Amniotic stem cell (primary cell): ENCODE measurements around the gene TBC1D22A.

ENCODE experiments used
- DNase-seq: peaks from one replicate; lab custom pipeline; 2025; lab: John Stamatoyannopoulos, UW

TBC1D22A gene

DNA sequence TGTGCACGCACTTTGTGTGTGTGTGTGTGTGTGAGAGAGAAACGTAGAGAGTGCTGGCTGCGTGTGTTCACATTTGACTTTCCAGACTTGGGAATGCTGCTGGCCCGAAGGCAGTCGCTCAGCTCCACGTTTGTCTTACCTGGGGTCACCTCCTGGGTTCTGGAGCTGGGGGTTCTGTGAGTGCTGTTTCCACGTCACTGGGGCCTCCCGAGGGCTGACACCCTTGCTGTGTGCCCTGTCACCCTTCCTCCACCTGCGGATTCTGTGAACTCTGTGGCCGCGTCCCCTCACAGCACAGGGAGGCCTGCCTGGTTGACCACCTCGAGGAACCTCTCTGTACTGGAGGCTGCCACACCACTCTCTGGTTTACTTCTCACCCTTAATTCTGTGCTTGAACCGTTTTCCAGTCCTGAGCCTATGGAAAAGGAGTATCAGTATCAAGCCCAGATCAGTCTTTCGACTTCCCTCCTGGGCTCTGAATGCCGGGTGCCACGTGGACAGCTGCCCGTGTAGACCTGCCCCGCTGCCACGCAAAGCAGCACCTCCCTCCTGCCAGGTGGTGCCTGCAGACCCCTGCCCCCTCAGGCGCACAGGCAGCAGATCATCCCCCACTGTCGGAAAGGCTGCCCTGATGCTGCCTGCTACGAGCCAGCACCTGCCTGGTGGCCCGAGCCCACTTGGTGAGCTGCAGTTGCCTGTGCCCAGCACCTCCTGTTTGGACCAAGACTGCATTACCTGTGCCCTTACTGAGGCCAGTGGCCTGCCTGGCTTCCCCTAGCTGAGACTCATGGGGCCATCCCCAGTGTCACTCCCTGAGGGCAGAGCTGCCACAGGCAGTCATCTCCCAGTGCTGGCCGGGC lies 233.3 kb downstream of the TBC1D22A start:
- DNase-seq = no peak

DNA sequence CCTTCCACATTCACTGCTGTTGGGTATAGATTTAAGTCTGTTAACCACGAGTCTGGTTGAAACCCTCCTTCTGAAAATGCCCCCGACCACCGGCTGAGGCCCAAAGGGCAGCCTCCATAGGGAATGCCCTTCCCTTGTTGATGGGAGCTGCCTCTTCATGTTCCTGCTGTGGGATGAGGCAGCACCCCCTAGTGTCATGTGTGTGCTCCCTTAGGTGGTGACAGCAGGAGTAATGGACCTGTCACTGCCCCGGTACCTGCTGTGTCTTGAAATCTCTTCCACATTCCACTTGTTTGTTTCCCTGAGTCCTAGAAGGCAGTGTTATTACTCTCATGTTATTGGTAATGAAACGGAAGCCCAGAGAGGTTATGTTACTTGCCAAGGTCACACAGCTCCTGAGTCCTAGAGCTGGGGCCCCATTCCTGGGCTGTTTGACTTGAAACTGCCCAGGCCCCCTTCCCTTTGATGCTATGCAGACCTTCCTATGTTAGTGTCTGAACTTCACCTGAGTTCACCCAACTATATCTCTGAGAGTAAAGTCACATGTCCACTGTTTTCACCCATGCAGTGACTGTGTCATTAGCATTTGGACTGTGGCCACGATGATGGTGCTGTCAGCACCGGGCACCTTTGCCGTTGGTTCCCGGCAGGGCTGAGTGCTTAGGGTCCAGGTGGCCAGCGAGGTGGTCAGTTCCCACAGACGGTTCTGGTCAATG lies 234.3 kb downstream of the TBC1D22A start:
- DNase-seq = no peak

DNA sequence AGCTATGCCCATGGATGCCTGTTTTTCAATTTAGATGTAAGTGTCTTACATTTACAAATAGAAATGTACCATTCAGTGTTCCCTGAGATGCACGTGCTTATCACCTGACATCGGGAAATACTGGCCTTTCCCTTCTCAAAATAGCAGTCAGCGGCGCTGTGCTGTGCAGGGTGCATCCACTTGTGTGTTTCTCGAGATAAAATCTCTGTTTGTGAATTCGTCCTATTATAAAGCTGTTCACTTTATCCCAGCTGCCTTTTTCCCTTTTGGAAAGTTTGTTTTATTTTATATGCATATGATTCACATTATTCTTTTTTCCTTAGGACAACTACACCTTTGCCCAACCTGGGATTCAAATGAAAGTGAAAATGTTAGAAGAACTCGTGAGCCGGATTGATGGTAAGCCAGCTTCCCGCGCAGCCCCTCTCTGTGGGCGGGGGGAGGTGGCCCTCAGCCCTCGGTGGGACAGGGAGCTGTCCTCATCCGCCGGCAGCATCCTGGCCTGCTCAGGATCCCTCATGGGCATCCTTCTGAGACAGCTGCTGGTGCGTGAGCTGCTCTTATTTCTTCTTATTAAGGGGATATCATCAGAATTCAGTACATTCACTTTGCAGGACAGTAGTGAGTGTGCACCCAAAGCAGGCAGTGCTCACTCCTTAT lies 235.0 kb downstream of the TBC1D22A start:
- DNase-seq = no peak

DNA sequence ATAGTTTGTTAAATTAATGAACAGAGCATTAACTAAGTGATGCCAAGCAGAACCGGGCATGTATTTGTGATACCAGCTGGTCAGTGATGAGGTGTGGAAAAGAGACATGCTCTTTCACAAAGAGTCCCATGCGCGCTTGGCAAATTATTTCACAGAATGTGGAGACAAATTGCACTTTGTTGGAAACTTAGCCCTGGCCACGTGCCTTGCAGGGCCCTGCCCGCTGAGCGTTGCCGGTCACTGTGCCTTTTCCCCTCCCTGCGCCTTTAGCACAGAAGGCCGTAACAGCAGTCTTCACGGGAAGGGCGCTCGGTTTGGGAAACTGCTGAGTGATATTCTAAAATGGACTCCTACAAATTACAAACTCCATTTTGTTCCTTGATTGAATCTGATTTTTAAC lies 235.9 kb downstream of the TBC1D22A start:
- no peak for DNase-seq

DNA sequence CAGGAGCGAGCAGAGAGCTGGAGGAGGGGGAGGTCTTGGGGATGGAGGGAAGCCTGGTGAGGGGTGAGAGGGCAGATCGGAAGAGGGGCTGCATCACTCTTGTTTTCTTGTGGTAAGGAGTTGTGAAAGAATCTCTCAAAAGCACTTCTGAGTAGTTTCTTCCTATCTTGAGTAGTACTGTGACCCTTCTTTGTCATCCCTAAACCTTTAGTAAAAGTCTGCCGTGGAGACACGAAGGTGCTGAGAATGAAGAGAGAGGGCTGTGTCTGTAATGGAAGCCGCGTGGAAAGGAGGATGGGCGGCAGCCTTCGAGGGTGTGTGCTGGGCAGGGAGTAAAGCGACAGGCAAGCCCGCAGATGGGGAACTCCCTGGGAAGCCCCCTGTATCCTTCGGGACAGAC lies 237.8 kb downstream of the TBC1D22A start:
- no peak for DNase-seq

DNA sequence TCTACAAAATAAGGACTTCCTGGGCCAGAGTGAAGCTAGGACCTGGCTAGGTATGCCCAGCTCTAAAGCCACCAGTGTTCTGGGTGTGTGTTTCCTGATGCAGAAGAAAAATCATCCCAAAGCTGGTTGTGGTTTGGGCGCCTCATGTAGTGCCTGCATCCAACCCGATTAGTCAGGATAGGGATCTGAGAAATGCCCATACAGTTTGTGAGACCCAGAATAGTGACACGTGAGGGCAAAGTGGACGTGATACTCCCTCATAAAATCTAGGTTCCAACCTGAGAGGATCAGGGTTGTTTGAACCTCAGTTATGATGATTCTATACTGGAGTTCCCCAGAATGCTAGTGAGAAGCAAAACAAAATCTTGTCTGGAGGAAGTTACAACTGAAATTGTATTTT lies 238.4 kb downstream of the TBC1D22A start:
- no peak for DNase-seq

DNA sequence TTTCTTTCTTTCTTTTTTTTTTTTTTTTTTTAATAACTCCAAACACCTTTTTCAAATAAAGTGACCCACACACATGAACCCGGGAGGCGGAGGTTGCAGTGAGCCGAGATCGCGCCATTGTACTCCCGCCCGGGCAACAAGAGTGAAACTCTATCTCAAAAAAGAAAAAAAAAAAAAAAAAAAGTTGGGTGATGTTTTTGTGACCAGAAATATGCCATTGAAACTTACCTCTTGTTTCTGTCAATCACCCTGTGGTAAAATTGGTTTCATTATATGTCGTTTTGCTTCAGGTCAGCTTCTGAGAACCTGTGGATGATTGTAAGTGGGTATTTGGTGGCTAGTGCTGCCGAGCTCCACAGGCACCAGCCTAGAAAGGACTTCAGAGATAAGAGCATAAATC lies 238.8 kb downstream of the TBC1D22A start:
- no peak for DNase-seq

DNA sequence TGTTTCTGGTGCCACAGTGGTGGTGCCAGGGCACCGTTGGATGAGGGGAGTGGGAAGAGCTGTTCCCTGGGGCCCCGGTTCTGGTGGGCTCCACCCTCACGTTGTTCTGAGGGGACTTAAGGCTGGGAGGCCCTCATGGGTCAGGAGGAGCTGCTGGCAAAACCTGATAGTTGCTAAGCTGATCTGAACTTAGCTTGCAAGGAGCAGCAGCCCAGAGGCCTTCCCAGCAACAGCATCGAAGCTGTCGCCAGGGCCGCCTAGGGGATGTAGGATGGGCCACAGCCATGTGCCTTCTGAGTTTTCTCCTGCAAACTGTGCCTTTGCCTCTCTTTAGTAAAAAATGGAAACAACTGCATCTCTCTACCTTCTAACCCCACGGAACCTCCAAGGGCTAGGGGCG lies 240.2 kb downstream of the TBC1D22A start:
- no peak for DNase-seq

DNA sequence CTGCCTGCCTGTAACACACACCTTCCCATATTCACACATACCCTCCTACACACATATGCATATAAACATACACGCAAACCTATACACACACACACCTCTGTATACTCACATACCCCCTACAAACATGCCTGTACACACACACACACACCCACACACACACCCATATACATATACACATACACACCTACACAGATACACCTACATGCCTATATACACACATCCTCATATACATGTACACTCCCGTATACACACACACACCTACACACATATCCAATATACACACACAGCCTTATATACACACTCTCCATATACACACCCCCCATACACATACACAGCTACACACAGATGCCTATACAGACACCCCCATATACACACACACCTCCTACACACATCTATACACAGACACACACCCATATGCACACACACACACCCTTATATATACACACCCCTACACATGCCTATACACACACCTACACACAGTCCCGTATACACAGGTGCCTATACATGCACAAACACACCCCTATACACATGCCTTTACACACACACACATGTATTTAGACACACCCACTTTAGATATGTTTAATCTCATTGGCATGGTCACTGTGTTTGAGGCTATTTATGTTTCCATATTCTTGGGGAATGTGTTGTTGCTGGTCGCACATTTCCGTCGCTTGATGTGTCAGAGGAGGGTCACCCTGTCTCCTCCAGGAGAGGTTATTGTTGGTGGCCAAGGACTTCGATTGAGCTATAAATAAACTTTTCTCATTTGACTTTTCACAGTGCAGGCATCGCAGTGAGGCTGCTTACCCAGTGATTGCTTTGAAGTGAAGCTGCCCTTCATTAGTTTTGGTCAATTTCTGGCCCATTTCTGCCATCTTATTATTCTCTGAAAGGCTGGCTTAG lies 243.3 kb downstream of the TBC1D22A start:
- no peak for DNase-seq

DNA sequence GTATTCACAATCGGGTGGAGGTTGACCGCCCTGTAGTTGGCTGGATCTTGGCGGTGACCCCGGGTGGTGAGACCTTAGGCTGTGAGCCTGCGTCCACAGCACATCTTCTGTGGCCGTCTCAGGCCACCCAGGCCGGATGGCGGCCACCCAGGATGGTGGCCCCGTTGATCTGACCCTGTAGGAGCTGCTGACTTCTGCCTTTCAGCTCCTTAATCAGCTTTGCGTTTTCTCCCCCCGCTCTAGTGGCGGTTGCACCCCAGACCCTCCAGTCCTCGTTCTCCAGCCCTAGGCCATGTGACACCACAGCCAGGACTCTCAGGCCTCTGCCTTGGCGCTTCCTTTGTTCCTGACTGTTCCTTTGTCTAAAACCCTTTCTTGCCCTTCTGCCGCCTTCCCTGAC lies 244.0 kb downstream of the TBC1D22A start:
- no peak for DNase-seq

DNA sequence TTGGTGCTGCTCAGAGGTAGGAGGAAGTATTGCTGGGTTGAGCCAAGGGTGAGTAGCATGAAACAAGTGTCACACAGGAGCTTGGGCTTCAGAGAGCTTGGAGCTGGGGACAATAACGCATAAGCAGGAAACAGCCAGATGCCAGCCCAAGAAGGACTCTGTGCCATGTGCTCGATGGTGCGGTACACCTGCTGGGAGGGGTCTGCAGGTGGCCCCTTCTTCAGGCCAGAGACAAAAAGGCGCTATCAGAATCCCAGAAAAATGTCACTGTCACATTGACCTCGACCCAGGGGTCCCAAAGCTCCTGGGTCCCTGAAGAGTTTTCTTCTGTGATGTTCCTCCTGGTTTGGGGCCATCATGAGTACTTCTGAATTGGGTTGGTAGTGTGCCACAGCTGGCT lies 244.4 kb downstream of the TBC1D22A start:
- no peak for DNase-seq

DNA sequence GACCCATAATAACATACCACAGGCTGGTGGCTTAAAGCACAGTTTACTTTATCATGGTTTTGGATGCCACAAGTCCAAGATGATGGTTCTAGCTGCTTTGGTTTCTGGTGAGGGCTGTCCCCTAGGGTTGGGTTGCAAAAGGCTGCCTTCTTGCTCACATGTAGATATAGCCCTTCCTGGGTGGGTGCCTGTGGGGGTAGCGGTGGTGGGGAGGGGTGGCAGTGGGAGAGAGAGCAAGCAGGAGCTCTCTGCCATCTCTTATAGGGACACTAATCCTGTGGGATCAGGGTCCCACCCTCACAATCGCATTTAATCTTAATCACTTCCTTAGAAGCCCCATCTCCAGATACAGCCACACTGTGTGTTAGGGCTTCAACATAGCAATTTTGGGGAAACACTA lies 245.0 kb downstream of the TBC1D22A start:
- no peak for DNase-seq

DNA sequence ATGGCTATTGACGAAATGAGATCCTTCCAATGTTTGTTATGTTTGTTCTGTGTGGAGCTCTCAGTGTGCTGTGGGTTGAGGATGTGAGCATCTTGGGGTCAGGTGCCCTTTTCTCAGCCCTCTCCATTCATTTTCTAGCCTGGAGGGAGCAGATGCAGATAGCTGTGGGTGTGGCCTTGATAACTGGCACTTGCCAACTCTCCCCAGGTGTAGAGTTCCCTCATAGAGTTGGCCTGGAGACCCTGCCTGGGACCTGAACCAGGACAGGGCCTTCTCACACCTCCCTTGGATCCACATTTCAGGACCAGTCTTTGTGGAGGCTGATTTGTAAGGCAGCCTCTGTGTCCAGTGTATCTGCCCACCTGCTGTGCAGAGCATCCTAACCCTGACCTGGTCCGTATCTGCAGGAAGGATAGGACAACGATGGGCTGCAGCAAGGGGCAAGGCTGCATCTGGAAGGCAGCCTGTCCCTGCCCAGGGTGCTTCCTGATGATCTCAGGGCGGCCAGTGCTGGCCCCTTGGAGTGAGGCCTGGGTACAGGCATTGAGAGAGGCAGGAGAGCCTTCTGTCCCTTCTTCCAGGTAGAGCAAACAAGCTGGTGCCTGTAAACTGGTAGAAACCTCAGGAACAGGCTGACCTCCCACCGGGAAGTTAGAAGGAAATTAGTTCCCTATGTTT lies 245.9 kb downstream of the TBC1D22A start:
- no peak for DNase-seq

DNA sequence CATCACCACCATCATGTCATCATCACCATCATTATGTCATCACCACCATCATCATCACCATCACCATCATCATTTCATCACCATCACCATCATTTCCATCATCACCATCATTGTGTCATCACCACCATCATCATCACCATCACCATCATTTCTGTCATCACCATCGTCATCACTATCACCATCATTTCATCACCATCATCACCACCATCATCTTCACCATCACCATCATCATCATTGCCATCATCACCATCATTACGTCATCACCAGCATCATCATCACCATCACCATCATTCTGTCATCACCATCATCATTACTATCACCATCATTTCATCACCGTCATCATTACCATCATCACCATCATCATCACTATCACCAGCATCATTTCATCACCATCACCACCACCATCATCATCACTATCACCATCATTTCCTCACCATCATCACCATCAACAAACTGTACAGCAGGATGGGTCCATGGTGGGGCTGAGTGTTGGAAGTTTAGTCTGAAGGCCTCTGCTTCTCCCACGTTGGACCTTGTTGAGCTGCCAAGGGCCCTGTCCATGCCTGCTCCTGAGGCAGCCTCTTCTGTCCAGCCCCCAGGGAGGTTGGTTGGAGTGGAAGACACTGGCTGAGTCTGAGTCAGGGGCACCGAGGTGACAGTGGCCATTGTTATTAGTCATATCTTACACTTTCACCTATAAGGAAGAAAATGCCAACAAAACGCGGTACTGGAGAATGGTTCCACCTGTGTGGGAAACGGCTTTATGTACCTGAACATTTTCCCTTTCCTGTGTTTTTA lies 247.1 kb downstream of the TBC1D22A start:
- DNase-seq = no peak

DNA sequence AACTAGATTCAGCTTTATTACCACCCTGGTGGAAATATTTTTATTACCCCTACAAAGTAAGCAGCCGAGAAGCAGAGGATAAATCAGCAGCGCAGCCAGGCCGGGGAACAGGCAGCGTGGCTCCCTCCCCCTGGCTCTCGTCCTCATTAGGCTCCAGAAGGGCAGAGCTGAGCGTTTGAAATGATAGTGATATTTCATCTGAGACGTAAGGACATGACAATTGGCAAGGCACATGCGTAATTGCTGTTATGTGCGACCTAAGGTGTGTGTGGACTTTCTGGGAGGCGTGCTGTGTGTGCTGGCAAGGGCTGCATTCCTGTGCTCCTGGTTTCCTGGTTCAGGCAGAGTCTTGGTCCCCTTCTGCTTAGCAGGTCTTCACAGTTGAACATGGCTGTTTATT lies 247.8 kb downstream of the TBC1D22A start:
- DNase-seq = no peak

DNA sequence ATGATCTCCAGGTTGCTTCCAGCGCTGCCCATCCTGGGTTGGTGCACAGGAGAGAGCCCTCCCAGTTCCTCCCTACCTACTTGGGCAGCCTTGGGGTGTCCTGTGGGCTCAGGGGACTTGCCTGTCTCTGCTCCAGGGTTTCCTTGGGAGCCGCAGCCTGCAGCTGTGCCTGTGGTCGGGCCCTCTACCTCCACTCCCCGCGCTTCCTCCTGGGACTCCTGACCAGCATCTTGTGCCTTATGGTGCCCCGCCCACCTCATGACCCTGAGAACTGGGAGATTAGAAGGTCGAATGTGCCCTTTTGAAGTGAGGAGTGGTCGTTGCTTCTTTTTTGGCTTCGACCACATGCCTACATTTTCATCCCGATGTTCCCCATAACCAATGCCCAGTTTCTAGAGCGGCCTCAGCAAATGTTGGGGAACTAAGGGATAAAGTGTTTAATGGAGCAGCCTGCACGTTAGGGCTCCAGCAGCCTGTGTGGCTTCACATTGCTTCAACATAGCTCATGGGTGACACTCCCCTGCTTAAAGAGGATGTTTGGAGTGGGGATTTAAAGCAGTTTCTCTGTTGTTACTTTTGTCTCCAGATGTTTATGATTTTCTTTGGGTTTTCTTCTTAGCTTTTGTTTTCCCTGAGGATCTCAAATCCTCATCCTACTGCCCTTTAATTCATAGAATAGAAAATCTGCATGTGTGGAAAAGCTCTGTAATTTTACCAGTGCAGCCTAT lies 248.8 kb downstream of the TBC1D22A start:
- DNase-seq = no peak

DNA sequence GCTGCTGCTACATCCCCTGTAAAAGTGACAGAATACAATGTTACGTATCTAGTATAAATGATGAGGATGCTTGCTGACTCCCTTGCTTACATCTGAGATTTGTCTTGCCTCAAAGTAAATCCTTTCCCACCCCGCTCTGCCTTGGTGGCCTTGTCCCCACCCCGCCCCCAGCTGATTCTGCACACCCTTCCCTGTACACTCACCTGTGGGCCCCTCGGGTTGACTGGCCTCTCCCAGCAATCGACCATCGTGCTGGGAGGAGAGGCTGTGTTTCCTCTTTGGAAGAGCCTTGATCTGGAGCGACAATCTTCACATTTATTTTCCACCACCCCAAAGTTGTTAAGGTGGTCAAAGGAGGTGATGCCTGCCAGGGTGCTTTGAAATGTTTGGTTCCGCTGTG lies 249.4 kb downstream of the TBC1D22A start:
- no peak for DNase-seq

DNA sequence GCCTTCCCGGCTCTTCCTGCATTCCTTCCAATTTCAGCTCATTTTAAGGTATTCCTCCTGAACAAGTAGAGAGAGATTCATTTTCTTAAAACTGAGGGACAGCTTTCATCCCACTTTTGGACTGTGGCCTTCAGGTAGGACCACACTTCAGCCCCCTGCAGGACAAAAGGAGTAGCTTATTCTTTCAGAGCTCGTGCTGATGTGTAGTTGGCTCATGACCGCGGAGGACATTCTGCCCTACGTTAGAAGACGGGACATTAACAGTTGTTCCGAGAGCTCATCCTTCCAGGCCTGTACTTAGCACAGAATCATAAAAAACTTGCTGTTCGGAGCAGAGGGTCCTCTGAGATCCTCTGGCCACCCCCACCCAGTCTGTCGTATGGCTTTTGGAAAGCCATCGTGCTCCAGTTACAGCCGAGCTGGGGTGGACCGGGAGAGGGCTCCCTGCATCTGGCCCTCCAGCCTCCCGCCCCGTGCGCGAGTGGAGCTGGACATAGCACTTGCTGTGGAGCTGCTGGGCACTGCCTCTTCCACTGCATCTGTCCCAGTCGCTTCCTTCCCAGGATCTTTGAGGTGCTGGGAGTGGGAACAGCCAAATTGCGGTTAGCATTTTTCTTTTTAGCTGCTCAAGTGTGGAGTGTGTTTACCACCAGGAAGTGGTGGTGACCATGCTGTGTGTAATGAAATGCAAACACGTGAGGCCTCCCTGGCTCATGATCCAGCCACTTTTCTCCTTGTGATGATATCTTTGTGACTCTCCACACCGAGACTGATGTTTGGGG lies 250.3 kb downstream of the TBC1D22A start:
- no peak for DNase-seq
